HL-60 (cell line): ENCODE data around the gene NCAPH2.

ENCODE experiments used
- POLR2AphosphoS5 ChIP-seq: IDR thresholded peaks from 2 replicates; pipeline ENCODE4 v1.6.1; 2012; ENCODE audit warnings: low read depth
- TF ChIP-seq, protein P1 (sequence below): IDR thresholded peaks from one replicate; pipeline ENCODE4 v1.5.1; 2011; ENCODE audit warnings: low read length, control low read depth, inconsistent platforms; ENCODE audit not compliant: insufficient read depth

DNA sequence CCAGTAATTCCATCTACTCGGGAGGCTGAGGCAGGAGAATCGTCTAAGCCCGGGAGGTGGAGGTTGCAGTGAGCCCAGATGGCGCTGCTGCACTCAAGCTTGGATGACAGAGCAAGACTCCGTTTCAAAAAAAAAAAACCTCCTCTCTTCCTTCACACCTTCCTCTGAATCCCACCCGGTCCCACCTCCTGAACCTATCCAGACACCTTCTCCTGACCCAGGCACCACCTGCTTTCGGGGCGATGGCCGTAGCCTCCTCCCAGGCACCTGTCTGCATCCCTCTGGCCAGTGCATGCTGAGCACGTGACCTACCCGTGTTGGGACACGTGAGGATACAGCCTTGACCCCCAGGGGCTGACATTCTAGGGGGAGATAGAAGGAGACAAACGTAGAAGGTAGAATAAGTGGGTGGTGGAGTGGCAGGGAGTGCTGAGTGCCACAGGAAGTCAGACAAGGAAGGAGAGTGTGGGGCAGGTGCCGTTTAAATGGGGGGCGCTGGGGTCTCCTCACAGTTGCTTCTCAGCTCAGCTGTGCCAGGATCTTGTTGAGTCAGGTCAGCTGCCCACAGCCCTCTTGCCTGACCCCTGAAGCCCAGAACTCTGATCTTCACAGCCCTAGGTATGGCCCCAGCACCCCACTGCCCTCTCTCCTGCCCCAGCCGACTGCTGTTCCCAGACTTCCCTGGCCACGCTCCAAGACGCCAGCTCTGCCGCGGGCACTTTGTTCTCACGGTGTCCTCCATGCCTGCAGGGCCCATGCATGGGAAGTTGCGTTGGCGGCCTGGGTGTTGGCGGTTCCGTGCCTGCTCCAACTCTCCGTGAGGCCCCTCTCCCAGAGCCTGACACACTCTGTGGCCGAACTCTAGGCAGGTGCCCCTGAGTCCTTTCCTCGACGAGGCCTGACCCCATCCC is 22.5 kb upstream of the NCAPH2 start:
- TF ChIP-seq, protein P1, sequence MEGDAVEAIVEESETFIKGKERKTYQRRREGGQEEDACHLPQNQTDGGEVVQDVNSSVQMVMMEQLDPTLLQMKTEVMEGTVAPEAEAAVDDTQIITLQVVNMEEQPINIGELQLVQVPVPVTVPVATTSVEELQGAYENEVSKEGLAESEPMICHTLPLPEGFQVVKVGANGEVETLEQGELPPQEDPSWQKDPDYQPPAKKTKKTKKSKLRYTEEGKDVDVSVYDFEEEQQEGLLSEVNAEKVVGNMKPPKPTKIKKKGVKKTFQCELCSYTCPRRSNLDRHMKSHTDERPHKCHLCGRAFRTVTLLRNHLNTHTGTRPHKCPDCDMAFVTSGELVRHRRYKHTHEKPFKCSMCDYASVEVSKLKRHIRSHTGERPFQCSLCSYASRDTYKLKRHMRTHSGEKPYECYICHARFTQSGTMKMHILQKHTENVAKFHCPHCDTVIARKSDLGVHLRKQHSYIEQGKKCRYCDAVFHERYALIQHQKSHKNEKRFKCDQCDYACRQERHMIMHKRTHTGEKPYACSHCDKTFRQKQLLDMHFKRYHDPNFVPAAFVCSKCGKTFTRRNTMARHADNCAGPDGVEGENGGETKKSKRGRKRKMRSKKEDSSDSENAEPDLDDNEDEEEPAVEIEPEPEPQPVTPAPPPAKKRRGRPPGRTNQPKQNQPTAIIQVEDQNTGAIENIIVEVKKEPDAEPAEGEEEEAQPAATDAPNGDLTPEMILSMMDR, result no peak
- no peak for TF ChIP-seq POLR2AphosphoS5
